Fibroblast of skin of left biceps (primary cell): Measurements from ENCODE around the gene MOAP1.
"Not testable (repeated sequence)": the region's sequence is repeated elsewhere in the genome, so short reads cannot be mapped to it uniquely, and the experiment has no call there.

Experiments used
- DNase-seq, 2 experiments: peaks; one replicate each; pipeline ENCODE4 v3.0.0-alpha.2; 2013; ENCODE audit warnings: low read depth in 2 of 2

Gene MOAP1

GRCh38 chr14:93185349-93185720 is 638 bp upstream of the MOAP1 start:
- DNase-seq = no peak

GRCh38 chr14:93183596-93184317 is 940 bp downstream of the MOAP1 start:
- no peak for DNase-seq

DNA sequence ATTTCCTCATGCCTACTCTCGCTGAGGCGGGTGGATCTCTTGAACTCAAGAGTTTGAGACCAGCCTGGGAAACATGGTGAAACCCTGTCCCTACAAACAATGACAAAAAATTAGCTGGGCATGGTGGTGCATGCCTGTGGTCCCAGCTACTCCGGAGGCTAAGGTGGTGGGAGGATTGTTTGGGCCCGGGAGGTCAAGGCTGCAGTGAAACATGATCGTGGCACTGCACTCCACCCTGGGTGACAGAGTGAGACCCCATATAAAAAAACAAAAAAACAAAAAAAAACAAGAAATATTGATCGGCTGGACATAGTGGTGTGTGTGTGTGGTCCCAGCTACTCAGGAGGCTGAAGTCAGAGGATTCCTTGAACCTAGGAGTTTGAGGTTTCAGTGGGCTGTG is 9.2 kb downstream of the MOAP1 start:
- no peak for DNase-seq

GRCh38 chr14:93174731-93175130 is 10.0 kb downstream of the MOAP1 start:
- DNase-seq = not testable (repeated sequence)

- no peak for DNase-seq
Observed at GRCh38 chr14:93173943-93174395, 10.7 kb downstream of the MOAP1 start.

DNA sequence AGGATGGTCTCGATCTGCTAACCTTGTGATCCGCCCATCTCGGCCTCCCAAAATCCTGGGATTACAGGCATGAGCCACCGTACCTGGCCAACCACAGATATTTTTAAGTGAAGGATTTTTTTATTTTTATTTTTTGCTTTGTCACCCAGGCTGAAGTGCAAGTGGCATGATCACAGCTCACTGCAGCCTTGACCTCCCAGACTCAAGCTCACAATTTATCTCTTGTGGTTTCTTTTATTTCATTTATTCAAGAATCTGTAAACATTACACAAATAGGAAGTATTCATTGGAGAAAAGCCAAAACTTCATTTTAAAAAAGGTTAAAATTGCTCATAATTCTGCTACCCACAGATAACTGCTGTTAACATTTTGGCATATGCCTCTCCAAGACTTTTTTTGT is 13.3 kb downstream of the MOAP1 start:
- DNase-seq = no peak

DNA sequence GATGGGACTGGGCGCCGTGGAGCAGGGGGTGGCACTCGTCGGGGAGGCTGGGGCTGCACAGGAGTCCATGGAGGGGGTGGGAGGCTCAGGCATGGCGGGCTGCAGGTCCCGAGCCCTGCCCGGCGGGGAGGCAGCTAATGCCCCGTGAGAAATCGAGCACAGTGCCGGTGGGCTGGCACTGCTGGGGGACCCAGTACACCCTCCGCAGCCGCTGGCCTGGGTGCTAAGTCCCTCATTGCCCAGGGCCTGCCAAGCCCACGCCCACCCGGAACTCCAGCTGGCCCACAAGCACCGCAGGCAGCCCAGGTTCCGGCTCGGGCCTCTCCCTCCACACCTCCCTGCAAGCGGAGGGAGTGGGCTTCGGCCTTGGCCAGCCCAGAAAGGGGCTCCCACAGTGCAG is 14.6 kb downstream of the MOAP1 start:
- DNase-seq = not testable (repeated sequence)

DNA sequence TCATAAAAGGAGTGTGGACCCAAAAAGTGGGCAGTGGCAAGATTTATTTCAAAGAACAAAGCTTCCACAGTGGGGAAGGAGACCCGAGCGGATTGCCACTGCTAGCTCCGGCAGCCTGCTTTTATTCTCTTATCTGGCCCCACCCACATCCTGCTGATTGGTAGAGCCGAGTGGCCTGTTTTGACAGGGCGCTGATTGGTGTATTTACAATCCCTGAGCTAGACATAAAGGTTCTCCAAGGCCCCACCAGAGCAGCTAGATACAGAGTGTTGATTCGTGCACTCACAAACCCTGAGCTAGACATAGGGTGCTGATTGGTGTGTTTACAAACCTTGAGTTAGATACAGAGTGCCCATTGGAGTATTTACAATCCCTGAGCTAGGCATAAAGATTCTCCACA is 15.1 kb downstream of the MOAP1 start:
- not testable (repeated sequence) for DNase-seq

DNA sequence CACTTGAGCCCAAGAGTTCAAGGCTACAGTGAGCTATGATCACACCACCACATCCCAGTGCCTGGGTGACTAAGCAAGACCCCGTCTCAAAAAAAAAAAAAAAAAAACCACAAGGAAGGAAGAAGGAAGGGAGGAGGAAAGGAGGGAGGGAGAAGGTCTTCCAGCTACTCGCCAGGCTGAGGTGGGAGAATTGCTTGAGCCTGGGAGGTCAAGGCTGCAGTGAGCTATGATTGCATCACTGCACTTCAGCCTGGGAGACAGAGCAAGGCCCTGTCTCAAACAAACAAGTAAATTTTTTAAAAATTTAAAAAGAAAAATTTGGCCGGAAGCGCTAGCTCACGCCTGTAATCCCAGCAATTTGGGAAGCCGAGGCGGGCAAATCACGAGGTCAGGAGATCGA is 16.1 kb downstream of the MOAP1 start:
- not testable (repeated sequence) for DNase-seq

DNA sequence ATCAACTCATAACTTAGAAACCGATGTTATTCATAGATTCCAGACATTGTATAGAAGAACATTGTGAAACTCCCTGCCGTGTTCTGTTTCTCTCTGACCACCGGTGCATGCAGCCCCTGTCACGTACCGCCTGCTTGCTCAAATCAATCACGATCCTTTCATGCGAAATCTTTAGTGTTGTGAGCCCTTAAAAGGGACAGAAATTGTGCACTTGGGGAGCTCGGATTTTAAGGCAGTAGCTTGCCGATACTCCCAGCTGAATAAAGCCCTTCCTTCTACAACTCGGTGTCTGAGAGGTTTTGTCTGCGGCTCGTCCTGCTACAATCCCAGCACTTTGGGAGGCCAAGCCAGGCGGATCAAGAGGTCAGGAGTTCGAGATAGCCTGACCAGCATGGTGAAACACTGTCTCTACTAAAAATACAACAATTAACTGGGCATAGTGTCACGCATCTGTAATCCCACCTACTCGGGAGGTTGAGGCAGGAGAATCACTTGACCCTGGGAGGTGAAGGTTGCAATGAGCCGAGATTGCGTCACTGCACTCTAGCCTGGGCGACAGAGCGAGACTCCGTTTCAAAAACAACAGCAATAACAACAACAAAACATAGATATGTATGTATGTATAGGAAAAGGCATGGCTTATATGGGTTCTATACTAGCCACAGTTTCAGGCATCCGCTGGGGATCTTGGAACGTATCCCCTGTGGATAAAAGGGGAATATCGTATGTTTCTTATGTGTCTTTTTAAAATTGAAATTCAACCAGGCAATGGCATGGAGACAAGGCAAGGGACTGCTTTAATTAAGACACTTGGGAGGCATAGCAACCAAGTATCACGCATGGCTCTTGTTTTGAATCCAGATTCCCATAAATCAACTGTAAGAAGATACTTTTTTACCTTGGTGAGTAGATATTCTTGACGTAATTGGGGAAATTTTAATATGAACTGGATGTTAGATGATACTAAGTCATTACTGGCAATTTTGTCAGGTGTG is 19.1 kb downstream of the MOAP1 start:
- not testable (repeated sequence) for DNase-seq

DNA sequence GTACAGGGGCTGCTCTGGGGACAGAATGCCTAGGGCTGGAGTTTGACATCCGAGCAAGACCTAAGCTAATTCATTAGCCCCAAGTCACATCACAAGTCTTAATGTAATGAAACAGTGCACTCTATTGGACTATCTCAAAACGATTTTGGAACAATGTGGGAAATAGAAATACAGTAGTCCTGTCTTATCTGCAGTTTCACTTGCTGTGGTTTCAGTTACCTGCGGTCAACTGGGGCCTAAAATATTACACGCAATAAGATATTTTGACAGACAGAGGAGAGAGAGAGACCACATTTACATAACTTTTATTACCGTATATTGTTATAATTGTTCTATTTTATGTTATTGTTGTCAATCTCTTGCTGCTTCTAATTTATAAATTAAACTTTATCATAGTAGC is 21.1 kb downstream of the MOAP1 start:
- DNase-seq = no peak

DNA sequence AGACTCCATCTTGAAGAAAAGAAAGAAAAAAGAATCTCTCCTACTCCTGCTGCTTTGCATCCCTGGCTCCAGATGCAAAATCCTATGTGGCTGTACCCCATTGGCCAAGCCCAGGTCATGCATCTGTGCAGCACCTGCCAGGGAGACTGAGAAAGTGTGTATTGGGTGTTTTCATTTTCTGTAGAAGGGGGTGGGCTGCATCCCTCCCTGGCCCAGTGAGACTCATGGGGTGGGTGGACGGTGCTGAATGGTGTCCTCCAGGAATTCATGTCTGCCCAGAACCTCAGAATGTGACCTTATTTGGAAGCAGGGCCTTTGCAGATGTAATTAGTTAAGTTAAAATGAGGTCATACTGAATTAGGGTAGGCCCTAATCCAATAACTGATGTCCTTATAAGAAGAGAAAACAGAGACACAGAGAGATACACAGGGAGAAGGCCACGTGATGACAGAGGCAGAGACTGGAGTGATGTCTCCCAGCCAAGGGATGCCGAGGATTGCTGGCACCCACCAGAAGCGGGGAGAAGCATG is 23.2 kb downstream of the MOAP1 start:
- no peak for DNase-seq

GRCh38 chr14:93160353-93160801 is 24.3 kb downstream of the MOAP1 start:
- DNase-seq = no peak

DNA sequence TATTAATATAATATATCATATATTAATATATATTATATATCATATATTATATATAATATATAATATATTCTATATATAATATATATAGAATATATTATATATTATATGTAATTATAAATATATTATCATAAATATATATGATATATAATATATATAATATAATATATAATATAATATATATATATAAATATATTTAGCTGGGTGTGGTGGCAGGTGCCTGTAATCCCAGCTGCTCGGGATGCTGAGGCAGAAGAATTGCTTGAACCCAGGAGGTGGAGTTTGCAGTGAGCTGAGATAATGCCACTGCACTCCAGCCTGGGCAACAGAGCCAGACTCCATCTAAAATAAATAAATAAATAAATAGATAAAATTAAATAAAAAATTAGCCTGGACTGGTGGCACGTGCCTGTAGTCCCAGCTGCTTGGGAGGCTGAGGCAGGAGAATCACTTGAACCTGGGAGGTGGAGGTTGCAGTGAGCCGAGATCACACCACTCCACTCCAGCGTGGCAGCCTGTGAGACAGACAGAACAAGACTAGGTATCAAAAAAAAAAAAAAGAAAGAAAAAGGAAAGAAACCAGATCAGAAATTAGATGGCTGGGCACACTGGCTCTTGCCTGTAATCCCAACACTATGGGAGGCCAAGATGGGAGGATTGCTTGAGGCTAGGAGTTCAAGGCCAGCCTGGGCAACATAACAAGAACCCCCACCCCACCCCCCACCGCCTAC is 24.9 kb downstream of the MOAP1 start:
- not testable (repeated sequence) for DNase-seq

- not testable (repeated sequence) for DNase-seq
Observed at GRCh38 chr14:93158349-93158748, 26.3 kb downstream of the MOAP1 start.

GRCh38 chr14:93156693-93157369 is 27.9 kb downstream of the MOAP1 start:
- DNase-seq = no peak

DNA sequence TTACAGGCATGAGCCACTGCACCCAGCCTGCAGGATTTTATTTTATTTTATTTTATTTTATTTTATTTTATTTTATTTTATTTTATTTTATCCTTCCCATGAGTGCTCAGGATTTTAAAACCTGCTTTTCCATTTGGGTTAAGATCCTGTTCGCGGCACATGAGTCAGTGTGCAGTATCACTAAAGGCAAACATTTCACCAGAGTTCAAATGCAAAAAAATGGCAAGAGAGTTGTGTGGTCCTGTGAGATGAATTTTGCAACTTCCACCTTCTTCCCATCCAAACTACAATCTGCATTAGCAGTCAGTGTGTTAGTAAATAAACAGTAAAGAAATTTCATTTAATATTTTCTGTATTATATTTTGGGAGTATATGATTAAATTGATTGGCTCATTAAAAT is 29.0 kb downstream of the MOAP1 start:
- no peak for DNase-seq

GRCh38 chr14:93153121-93153520 is 31.6 kb downstream of the MOAP1 start:
- DNase-seq = no peak

DNA sequence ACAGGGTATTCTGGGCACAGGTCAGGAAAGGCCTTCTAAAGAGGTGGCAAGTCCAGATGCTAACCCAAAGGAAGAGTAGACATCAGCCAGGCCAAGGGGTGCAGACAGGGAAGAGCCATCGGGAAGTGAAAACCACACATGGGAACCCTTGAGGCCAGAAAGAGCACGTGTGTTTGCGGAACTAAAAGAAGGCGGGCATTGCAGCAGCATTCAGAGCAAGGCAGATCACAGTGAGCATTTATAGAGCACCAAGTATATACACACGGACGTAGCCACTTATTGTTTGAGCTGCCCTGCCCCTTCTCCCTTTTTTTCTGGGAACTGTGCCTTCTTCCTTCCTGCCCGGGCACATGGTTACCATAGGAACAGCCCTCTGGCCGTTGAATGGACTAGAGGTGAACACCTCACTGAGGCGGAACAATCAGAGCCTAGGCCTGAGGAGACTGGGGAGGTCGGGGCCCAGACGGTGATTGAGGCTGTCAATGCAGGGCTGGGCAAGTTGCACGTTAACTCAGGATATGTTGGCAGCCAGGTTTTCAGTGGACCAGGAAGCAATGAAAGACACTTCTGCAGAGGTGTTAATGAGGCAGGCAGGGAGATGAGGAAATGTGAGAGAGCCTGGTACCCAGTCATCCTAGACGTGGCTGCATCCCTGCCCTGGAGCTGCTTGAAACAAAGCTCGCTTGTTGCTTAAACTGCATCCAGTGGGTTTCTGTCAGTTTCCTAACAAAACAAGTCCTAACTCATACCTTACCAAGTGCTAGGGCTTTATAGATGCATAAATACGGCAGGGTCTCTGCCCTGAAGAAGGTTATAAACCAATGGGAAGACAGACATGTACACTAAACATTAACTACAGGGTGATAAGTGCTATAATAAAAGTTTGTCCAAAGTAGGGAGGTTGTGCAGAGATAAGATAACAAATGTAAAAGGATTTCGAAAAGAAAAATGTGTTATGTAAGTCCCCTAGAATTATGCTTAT is 34.2 kb downstream of the MOAP1 start:
- no peak for DNase-seq

DNA sequence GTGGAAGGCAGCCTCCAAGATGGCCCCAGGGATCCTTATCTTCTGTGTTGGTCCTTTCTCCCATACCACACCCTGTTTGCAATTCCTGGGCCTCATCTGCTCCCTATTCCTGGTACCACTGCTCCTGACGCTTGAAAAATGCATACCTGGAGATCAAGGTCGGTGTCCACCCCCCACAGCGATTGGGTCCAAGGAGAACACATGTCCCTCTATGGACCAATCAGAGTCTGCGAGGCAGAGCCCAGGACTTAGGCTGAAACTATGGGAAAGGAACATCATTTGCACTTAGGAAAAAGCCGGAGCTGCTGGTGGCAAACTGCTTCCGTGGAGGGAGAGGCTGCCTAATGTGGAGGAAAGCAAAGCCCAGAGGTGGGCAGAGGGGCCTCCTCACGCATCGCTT is 35.7 kb downstream of the MOAP1 start:
- DNase-seq = no peak
